Rectal smooth muscle tissue (tissue), 1 donor: ENCODE results near the gene POSTN.

Experiments
- H3K27ac ChIP-seq: one replicate; pipeline ENCODE4 v1.7.0; 2013; ENCODE audit warnings: low read depth, low read length, inconsistent platforms
- H3K27me3 ChIP-seq: one replicate; pipeline ENCODE4 v1.7.0; 2013; ENCODE audit warnings: low read length; ENCODE audit not compliant: control insufficient read depth, insufficient read depth
- H3K36me3 ChIP-seq: one replicate; pipeline ENCODE4 v1.7.0; 2013; ENCODE audit warnings: low read length; ENCODE audit not compliant: control insufficient read depth, insufficient read depth
- H3K4me1 ChIP-seq: one replicate; pipeline ENCODE4 v1.7.0; 2013; ENCODE audit warnings: low read length; ENCODE audit not compliant: control insufficient read depth, insufficient read depth
- H3K4me3 ChIP-seq: one replicate; pipeline ENCODE4 v1.7.0; 2013; ENCODE audit warnings: low read length
- H3K9ac ChIP-seq: one replicate; pipeline ENCODE4 v1.7.0; 2013; ENCODE audit warnings: low read length

The POSTN gene, protein sequence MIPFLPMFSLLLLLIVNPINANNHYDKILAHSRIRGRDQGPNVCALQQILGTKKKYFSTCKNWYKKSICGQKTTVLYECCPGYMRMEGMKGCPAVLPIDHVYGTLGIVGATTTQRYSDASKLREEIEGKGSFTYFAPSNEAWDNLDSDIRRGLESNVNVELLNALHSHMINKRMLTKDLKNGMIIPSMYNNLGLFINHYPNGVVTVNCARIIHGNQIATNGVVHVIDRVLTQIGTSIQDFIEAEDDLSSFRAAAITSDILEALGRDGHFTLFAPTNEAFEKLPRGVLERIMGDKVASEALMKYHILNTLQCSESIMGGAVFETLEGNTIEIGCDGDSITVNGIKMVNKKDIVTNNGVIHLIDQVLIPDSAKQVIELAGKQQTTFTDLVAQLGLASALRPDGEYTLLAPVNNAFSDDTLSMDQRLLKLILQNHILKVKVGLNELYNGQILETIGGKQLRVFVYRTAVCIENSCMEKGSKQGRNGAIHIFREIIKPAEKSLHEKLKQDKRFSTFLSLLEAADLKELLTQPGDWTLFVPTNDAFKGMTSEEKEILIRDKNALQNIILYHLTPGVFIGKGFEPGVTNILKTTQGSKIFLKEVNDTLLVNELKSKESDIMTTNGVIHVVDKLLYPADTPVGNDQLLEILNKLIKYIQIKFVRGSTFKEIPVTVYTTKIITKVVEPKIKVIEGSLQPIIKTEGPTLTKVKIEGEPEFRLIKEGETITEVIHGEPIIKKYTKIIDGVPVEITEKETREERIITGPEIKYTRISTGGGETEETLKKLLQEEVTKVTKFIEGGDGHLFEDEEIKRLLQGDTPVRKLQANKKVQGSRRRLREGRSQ

DNA sequence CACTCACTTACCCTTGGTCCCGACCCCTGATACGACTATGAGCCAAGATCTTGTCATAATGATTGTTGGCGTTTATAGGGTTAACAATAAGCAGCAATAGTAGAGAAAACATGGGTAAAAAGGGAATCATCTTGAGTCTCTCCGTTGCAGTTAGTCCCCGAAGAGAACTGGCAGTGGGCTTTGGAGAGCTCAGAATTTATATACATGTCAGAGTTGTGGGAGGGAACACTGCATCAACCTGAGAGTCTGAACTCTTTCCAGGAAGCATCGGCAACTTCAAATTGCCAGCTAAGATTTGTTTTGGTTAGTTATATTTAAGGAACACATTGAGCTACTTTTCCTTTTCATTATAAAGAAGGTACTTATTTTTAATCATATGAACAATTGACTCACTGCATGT, at the start of gene POSTN:
Gene POSTN (minus strand): TSS at position 172 of the 400 bp plus-strand sequence. CDS start 42 bp downstream, at position 130.
- Histone ChIP-seq H3K27me3 (no peaks in the 10 kb centered on the region), H3K4me1 (no peaks in the 10 kb centered on the region), H3K9ac (no peak within 1 kb of the TSS), H3K4me3 (peak within 1 kb of the TSS; percentile 56), H3K36me3 (no peaks in the 10 kb centered on the region), H3K27ac (no peak within 1 kb of the TSS)

DNA sequence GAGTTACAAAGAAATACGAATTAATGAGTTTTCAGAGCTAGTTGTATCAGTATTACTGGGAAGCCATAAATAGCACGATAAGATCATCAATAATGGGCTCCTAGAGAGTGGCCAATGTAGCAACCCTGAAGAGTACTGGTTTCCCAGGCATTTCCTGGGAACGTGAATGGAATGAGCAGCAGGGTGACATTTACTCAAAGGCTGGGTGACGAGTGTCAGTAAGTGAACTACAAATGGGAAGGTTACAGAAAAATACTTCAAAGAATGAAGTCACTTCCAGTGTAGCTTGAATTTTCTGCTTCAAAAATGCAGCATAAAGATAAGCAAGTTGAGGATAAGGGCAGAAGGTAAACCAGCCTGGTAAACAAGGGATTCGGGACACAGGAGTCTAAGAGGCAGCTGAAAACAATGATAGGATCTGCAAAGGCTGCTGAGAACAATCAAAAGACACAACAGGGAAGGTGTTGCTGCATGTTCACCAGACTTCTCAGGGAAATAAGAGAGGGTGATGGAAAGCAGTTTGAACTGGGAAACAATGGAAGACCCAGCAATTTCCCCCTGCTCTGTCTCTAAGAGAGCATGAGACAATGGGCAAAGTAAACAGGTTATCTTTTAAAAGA, 48.6 kb upstream of the POSTN start:
- Histone ChIP-seq H3K27me3 (no peaks in the 10 kb centered on the region), H3K4me3 (no peak overlapping the region), H3K27ac (no peak overlapping the region), H3K36me3 (no peaks in the 10 kb centered on the region), H3K9ac (no peak overlapping the region), H3K4me1 (no peaks in the 10 kb centered on the region)

DNA sequence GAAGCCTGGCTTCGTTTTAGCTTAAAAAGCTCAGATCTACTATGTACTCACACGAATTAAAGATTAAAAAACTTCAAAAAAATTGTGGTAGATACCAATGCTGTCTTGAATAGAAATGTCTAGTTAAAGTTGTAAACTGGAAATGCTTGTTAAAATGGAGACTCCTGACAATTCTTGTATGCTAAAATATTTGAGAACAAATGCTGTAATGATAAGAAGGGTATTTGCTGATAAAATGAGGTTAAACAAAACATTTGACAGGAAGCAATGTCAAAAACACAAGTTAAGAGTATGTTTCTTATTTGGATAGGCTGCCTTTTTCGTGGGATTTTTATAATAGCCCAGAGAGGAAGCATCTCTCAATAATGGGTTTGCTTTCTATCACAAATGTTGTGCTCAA, 48.0 kb upstream of the POSTN start:
- H3K9ac ChIP-seq = no peak overlapping the region
- no peaks in the 10 kb centered on the region for H3K27me3 ChIP-seq
- H3K4me1 ChIP-seq = no peaks in the 10 kb centered on the region
- no peak overlapping the region for H3K27ac ChIP-seq
- H3K4me3 ChIP-seq = no peak overlapping the region
- no peaks in the 10 kb centered on the region for H3K36me3 ChIP-seq

DNA sequence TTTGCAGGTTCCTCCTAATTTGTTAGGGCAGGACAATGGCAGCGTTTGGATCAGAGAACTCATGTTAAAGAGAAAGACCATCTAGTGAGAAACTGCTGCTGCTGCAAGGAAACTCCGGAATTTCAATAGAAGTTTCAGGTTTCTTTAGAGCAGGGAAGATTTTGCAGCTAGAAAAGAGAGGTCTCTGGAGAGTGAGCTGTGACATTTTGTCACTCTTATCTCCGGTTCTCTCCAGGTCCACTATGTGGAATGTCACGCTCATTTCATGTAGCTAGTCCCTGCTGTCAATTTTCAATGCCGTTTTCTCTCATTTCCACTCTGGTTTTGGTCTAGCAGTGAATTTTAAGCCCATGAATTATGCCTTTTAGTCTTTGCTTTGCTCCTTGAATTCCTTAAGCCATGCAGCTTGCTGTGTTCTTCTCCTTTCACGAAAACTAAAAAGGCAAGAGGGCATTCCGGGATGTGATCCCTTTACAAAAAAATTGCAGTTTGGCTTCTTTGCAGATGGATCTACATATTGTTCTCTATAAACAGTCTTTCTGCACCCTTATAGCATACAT, 46.7 kb upstream of the POSTN start:
- Histone ChIP-seq H3K27ac (no peak overlapping the region), H3K4me3 (no peak overlapping the region), H3K36me3 (no peaks in the 10 kb centered on the region), H3K27me3 (no peaks in the 10 kb centered on the region), H3K9ac (no peak overlapping the region), H3K4me1 (no peaks in the 10 kb centered on the region)

DNA sequence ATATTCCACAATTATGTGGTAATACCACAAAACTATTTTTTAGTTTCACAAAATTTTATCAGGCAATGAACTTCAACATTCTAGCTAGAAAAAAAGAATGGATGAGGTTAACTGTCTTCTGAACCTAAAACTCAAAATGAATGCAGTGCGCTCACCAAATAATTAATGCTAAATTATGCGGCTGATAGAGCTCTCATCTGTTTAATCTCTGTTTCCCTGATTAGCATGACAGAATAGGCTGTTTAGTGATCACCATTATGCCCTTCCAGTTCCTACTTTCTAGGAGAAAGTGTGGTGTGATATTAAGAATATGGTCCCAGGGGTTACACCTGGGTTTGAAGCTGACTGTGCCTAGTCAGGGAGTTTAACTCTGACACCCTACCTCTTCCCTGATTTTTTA, 42.8 kb upstream of the POSTN start:
- Histone ChIP-seq H3K4me3 (no peak overlapping the region), H3K9ac (no peak overlapping the region), H3K27ac (no peak overlapping the region), H3K36me3 (no peaks in the 10 kb centered on the region), H3K4me1 (no peaks in the 10 kb centered on the region), H3K27me3 (no peaks in the 10 kb centered on the region)

DNA sequence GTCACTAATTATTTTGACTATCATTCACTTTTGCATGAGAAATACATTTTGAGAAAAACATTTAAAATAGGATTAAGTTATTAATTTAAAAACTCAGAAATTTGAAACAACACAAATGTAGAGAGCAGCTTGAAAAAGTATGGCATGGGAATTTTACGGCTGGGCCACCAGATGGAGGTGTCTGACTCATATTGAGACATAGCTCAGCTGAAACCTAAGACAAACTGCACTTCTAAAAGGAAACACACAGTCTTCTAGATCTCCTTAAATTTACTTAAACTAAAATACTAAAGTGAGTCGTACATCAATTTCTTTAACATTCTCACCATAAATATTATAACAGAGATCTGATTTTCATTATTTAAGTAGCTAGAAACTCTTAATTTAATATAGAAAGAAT, 41.9 kb upstream of the POSTN start:
- no peaks in the 10 kb centered on the region for H3K4me1 ChIP-seq
- no peaks in the 10 kb centered on the region for H3K27me3 ChIP-seq
- H3K9ac ChIP-seq = no peak overlapping the region
- H3K36me3 ChIP-seq = no peaks in the 10 kb centered on the region
- no peak overlapping the region for H3K4me3 ChIP-seq
- no peak overlapping the region for H3K27ac ChIP-seq

DNA sequence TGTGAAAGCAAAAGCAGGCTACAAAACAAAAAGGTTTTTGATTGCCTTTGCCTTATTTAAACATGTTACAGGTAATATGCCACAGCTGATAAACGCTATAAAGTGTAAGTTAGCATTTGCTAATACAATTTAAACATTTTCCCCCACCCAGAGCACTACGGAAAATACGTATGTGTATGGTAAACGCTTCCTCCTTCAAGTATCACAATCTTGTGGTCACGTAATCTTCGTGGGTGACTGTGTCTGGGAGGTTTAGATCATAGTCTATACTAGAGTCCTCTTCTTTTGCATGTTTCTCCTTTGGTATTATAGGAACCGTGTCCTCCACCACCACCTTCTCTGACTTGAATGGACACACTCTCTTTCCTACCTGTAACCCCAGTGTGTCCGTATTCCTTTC, 38.1 kb upstream of the POSTN start:
- no peak overlapping the region for H3K4me3 ChIP-seq
- H3K27me3 ChIP-seq = no peaks in the 10 kb centered on the region
- H3K4me1 ChIP-seq = no peaks in the 10 kb centered on the region
- H3K36me3 ChIP-seq = no peaks in the 10 kb centered on the region
- no peak overlapping the region for H3K9ac ChIP-seq
- no peak overlapping the region for H3K27ac ChIP-seq

DNA sequence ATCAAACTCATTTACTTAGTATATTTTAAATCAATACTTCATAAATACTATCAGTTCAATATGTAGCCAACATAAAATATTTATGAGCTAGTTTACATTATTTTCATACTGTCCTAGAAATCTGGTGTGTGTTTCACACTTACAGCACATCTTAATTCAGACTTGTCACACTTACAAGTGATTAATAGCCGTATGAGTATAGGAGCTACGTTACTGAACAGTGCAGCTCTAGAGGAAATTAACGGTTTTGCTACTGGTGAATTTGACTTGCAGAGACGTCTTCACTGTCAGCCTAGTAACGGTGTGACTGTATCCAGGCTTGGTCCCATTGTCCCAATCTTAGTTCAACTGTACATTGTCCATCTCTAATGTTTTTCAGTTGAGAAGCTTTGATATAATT, 33.7 kb upstream of the POSTN start:
- Histone ChIP-seq H3K27ac (no peak overlapping the region), H3K27me3 (no peaks in the 10 kb centered on the region), H3K4me3 (no peak overlapping the region), H3K4me1 (peaks cover 3% of the 10 kb centered on the region), H3K9ac (no peak overlapping the region), H3K36me3 (no peaks in the 10 kb centered on the region)

DNA sequence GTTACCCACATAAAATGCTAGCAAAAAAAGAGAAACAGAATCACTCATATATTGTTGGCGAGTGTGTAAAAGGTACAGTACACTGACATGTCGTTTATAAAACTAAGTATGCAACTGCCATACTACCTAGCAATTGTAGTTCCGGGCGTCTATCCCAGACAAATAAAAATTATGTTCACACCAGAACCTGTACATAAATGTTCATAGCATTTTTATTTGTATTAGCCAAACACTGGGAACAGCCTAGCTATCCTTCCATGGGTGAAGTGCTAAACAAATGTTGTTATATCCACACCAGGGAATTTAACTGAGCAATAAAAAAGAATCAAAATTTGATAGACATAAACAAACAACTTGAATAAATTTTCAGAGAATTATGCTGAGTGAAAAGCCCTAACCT, 28.9 kb upstream of the POSTN start:
- H3K27me3 ChIP-seq = no peaks in the 10 kb centered on the region
- no peak overlapping the region for H3K9ac ChIP-seq
- no peak overlapping the region for H3K4me3 ChIP-seq
- no peak overlapping the region for H3K27ac ChIP-seq
- peaks cover 3% of the 10 kb centered on the region for H3K4me1 ChIP-seq
- H3K36me3 ChIP-seq = no peaks in the 10 kb centered on the region

DNA sequence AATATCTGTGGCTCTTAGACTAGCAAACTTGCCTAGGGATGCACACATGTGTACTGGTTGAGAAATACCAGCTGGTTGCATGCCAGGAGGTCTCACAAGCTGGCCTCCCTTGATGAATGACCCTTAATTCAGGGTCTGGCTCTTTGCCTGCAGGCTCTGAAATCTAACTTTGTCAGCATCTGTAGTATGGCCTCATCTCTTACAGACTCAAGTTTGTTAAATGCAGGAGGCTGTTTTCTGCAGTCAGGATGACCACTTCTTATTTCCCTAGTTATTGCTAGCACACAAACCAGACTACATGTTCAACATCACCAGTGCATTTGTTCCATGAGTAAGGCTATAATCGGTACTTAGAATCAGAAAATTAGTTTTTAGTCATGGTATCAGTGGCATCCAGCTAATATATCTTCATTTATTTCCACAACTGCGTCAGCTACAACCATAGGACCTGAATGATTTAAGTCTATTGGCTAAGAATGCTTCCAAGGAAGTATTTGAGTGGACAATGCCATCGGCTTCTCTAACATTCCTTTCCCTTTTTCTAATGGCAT, 23.3 kb upstream of the POSTN start:
- no peaks in the 10 kb centered on the region for H3K27me3 ChIP-seq
- H3K9ac ChIP-seq = no peak overlapping the region
- H3K36me3 ChIP-seq = no peaks in the 10 kb centered on the region
- H3K27ac ChIP-seq = no peak overlapping the region
- H3K4me1 ChIP-seq = no peaks in the 10 kb centered on the region
- H3K4me3 ChIP-seq = no peak overlapping the region

DNA sequence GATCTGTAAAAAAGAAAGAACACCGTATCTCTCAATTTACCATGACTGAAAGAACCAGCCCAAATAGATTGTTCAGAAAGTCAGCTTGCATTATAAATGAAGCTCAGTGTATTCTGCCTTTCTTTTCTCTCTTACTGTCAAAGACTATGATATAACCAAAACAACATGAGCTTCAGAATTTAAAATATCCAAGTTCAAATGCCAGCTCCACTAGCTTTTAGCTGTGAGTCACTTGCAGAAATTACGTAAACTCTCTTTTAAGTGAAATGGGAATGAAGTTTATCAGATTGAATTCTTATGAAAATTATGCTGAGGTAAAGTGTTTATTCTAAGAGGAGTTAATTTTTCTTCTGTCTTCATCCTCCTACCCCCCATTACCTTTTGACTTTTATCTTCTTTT, 20.0 kb upstream of the POSTN start:
- Histone ChIP-seq H3K36me3 (no peaks in the 10 kb centered on the region), H3K9ac (no peak overlapping the region), H3K4me3 (no peak overlapping the region), H3K27me3 (no peaks in the 10 kb centered on the region), H3K27ac (no peak overlapping the region), H3K4me1 (no peaks in the 10 kb centered on the region)

DNA sequence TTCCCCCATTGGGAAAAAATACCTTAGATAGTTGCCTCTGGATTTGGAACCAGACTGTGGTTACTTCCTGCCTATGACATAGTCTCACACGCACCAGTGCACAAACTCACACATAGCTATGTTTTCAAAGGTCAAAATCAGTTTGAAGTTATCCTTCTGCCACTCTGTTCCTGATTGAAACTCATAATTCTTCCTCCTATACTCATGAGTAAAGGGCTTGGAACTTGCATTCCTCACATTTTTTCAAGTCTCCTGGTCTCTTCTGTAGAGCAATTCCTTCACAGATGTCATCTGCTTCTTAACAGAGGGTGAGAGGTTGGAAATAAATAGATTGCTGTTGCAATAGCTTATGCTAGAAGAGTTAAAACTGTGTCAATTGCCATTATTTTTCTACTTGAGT, 18.6 kb upstream of the POSTN start:
- H3K9ac ChIP-seq = no peak overlapping the region
- no peaks in the 10 kb centered on the region for H3K27me3 ChIP-seq
- no peaks in the 10 kb centered on the region for H3K4me1 ChIP-seq
- H3K36me3 ChIP-seq = no peaks in the 10 kb centered on the region
- H3K27ac ChIP-seq = no peak overlapping the region
- no peak overlapping the region for H3K4me3 ChIP-seq
